Keratinocyte (primary cell): ENCODE results near the gene NGFR. TPM values are rescaled to one million over a fixed set of nuclear protein-coding genes. Genes with fewer than 3 reads are reported as not detected.

Experiments used
- DNase-seq: peaks from one replicate; pipeline ENCODE4 v3.0.0-alpha.2; 2011; ENCODE audit warnings: low read depth, missing footprints, low spot score
- FAIRE-seq: peaks from 2 replicates; lab custom pipeline; 2011; peaks lifted over from hg19 to GRCh38; lab: Jason Lieb, UNC
- H2AFZ ChIP-seq: 2 replicates; pipeline ENCODE4 v1.6.0; 2012; ENCODE audit warnings: low read length, control low read depth, inconsistent platforms; ENCODE audit not compliant: control insufficient read depth
- H3K27ac ChIP-seq: 2 replicates; pipeline ENCODE4 v1.5.1; 2011; ENCODE audit warnings: low read length; ENCODE audit not compliant: control insufficient read depth, insufficient read depth
- H3K27me3 ChIP-seq: 3 replicates; pipeline ENCODE4 v1.6.0; 2011; ENCODE audit warnings: low read length; ENCODE audit not compliant: control insufficient read depth, insufficient read depth; ENCODE audit errors: extremely low read depth
- H3K36me3 ChIP-seq, 2 experiments: 2 replicates in 1 of 2; 3 replicates in 1 of 2; pipeline ENCODE4 v1.5.1; 2011; ENCODE audit warnings: low read length in 2 of 2, mild to moderate bottlenecking in 1 of 2; ENCODE audit not compliant: control insufficient read depth in 2 of 2, insufficient read depth in 2 of 2; ENCODE audit errors: extremely low read depth in 1 of 2
- H3K4me1 ChIP-seq: 3 replicates; pipeline ENCODE4 v1.5.1; 2011; ENCODE audit warnings: low read length; ENCODE audit not compliant: control insufficient read depth, insufficient read depth; ENCODE audit errors: extremely low read depth
- H3K4me2 ChIP-seq: 3 replicates; pipeline ENCODE4 v1.6.0; 2011; ENCODE audit warnings: low read depth, low read length; ENCODE audit not compliant: control insufficient read depth, insufficient read depth; ENCODE audit errors: extremely low read depth
- H3K4me3 ChIP-seq, 3 experiments: fragments of 200-600 bp in 1 of 3; sonication (generic) in 1 of 3; 2 replicates in 2 of 3; 3 replicates in 1 of 3; pipeline ENCODE4 v1.5.1; 2011 to 2016; ENCODE audit warnings: low read length in 3 of 3, mild to moderate bottlenecking in 3 of 3, control low read depth in 2 of 3, inconsistent platforms in 1 of 3, low read depth in 1 of 3, mixed read lengths in 1 of 3, mixed run types in 1 of 3, moderate library complexity in 1 of 3; ENCODE audit not compliant: control insufficient read depth in 2 of 3, insufficient read depth in 2 of 3; ENCODE audit errors: extremely low read depth in 1 of 3
- H3K79me2 ChIP-seq: 2 replicates; pipeline ENCODE4 v1.6.0; 2012; ENCODE audit warnings: low read length; ENCODE audit not compliant: control insufficient read depth, insufficient read depth
- H3K9ac ChIP-seq: 3 replicates; pipeline ENCODE4 v1.6.0; 2011; ENCODE audit warnings: low read length; ENCODE audit not compliant: control insufficient read depth, insufficient read depth; ENCODE audit errors: extremely low read depth
- H3K9me1 ChIP-seq: 3 replicates; pipeline ENCODE4 v1.6.0; 2011; ENCODE audit warnings: low read length; ENCODE audit not compliant: control insufficient read depth, insufficient read depth; ENCODE audit errors: extremely low read depth
- H3K9me3 ChIP-seq: 2 replicates; pipeline ENCODE4 v1.5.1; 2012; ENCODE audit warnings: low read depth, low read length; ENCODE audit not compliant: control insufficient read depth
- H4K20me1 ChIP-seq: 3 replicates; pipeline ENCODE4 v1.6.0; 2011; ENCODE audit warnings: low read length; ENCODE audit not compliant: control insufficient read depth, insufficient read depth; ENCODE audit errors: extremely low read depth
- EZH2 ChIP-seq: IDR thresholded peaks from one replicate; pipeline ENCODE4 v1.6.1; 2012; ENCODE audit warnings: inconsistent platforms, mild to moderate bottlenecking, low read length, moderate library complexity
- dilution Hi-C: fragments of 300-500 bp; cut with MboI; formaldehyde crosslinking; loops from one replicate; pipeline ENCODE4 v1.7.0; 2020; ENCODE audit warnings: low sequenced_read_pairs; ENCODE audit not compliant: extremely low pct_ligation_motif_present
- polyA plus RNA-seq, 5 experiments: library from polyadenylated mRNA; depleted of rRNA in 3 of 5; stranded (reverse) in 3 of 5; stranded (forward) in 1 of 5; unstranded in 1 of 5; fragments of >200 nt; gene quantifications; 1 replicate in 1 of 5; 2 replicates in 3 of 5; 3 replicates in 1 of 5; pipeline versions ENCODE4 v1.2.1 to v1.2.3, GENCODE V29; 2011 to 2012; ENCODE audit warnings: missing spikeins in 2 of 5, low read depth in 1 of 5, low replicate concordance in 1 of 5
- TF ChIP-seq, protein P1 (sequence below), 3 experiments: IDR thresholded peaks in 1 of 3; conservative IDR thresholded peaks in 1 of 3; optimal IDR thresholded peaks in 1 of 3; 2 replicates in 2 of 3; 3 replicates in 1 of 3; pipeline versions ENCODE3 to v1.5.1; 2011; ENCODE audit warnings: low read length in 3 of 3, mild to moderate bottlenecking in 3 of 3, moderate library complexity in 2 of 3, control low read depth in 1 of 3, inconsistent platforms in 1 of 3; ENCODE audit not compliant: insufficient read depth in 2 of 3; ENCODE audit errors: extremely low read depth in 1 of 3

Gene NGFR
- polyA plus RNA-seq, 1 donor (not counting 4 experiments of a cell fraction or from before 2014, with no cell fraction given): 1.7 TPM

DNA sequence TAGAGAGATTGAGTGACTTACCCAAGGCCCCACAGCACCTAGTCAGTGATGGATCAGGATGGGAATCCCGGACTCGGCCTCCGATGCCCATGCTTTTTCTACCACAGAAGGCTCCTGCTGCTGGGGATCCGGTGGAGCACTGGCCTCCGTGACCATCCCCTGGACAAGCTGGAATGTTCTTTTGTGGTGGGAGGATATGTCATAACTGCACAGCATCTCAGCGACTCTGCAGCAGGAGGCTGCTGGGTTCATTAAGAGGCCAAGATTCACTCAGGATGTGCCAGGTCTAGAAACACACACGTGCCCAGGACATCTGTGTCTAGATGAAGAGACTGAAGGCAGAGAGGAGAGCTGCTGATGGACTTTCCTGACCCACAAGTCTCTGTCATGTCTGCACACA is 34.7 kb upstream of the NGFR start:
- Histone ChIP-seq H3K27ac (no peak overlapping the region), H3K36me3 (no peaks in the 10 kb centered on the region), H3K79me2 (no peaks in the 10 kb centered on the region), H3K9me3 (peaks cover 2% of the 10 kb centered on the region), H3K9ac (no peak overlapping the region), H3K4me1 (peaks cover 20% of the 10 kb centered on the region), H3K4me3 (no peak overlapping the region), H3K27me3 (peaks cover 65% of the 10 kb centered on the region), H3K9me1 (no peaks in the 10 kb centered on the region), H2AFZ (no peak overlapping the region), H3K4me2 (no peak overlapping the region), H4K20me1 (no peaks in the 10 kb centered on the region)
- no peak for FAIRE-seq
- dilution Hi-C loops: no loop called here
- no peak for TF ChIP-seq EZH2
- TF ChIP-seq, protein P1, sequence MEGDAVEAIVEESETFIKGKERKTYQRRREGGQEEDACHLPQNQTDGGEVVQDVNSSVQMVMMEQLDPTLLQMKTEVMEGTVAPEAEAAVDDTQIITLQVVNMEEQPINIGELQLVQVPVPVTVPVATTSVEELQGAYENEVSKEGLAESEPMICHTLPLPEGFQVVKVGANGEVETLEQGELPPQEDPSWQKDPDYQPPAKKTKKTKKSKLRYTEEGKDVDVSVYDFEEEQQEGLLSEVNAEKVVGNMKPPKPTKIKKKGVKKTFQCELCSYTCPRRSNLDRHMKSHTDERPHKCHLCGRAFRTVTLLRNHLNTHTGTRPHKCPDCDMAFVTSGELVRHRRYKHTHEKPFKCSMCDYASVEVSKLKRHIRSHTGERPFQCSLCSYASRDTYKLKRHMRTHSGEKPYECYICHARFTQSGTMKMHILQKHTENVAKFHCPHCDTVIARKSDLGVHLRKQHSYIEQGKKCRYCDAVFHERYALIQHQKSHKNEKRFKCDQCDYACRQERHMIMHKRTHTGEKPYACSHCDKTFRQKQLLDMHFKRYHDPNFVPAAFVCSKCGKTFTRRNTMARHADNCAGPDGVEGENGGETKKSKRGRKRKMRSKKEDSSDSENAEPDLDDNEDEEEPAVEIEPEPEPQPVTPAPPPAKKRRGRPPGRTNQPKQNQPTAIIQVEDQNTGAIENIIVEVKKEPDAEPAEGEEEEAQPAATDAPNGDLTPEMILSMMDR (optimal IDR thresholded peaks at IDR 0.05 in 1 of 3, IDR thresholded peaks at IDR 0.05 in 1 of 3, conservative IDR thresholded peaks at IDR 0.05 in 1 of 3; ENCODE audit: extremely low read depth in 1 of 3, insufficient read depth in 2 of 3, low read length in 3 of 3): no peak
- no peak for DNase-seq

DNA sequence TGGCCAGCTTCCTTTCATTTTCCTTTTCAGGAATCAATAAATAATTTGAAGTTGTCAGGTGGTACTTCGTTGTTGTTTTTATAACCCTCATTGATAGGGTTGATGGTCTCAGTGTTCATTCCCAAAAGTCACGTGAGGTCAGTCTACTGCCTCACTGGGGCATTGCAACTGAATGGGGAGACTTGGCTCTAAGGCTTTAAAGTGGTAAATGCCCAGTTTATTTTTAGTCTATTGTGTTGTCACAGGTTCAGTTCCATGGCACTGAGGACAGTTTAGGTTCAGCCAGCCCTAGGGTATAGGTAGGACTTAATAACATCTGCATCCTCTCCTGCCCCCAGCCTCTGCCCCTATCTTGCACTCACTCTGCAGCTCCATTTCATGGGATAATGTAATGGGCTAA is 33.5 kb upstream of the NGFR start:
- H3K27ac ChIP-seq: no peak overlapping the region
- H3K4me3 ChIP-seq: no peak overlapping the region
- no peak overlapping the region for H3K4me2 ChIP-seq
- no peaks in the 10 kb centered on the region for H3K36me3 ChIP-seq
- no peak overlapping the region for H3K9ac ChIP-seq
- peaks cover 2% of the 10 kb centered on the region for H3K9me3 ChIP-seq
- no peak for FAIRE-seq
- H3K9me1 ChIP-seq: no peaks in the 10 kb centered on the region
- no peaks in the 10 kb centered on the region for H3K79me2 ChIP-seq
- TF ChIP-seq, protein P1 (optimal IDR thresholded peaks at IDR 0.05 in 1 of 3, IDR thresholded peaks at IDR 0.05 in 1 of 3, conservative IDR thresholded peaks at IDR 0.05 in 1 of 3; ENCODE audit: extremely low read depth in 1 of 3, insufficient read depth in 2 of 3, low read length in 3 of 3): no peak
- TF ChIP-seq EZH2: no peak
- no peaks in the 10 kb centered on the region for H4K20me1 ChIP-seq
- H2AFZ ChIP-seq: no peak overlapping the region
- peaks cover 10% of the 10 kb centered on the region for H3K4me1 ChIP-seq
- dilution Hi-C loops: no loop called here
- no peak for DNase-seq
- peaks cover 70% of the 10 kb centered on the region for H3K27me3 ChIP-seq
